Pancreas (tissue), 10 donors: Measurements from ENCODE around the gene FNDC3B. TPM values are rescaled to one million over a fixed set of nuclear protein-coding genes. Genes with fewer than 3 reads are reported as not detected.

Source experiments
- ATAC-seq, 4 donors: fragments of 200-7000 bp; cut with Tn5 transposase; one replicate each; pipeline versions ENCODE4 v1.8.0 to v1.9.1; 2020; ENCODE audit warnings: mild to moderate bottlenecking in 4 of 4, moderate library complexity in 4 of 4
- DNase-seq, 6 donors: peaks; one replicate each; pipeline ENCODE4 v3.0.0-alpha.2; 2020
- FAIRE-seq: peaks from 2 replicates; lab custom pipeline; 2012; peaks lifted over from hg19 to GRCh38; lab: Jason Lieb, UNC
- H3K27ac ChIP-seq, 4 donors: fragments of 200-600 bp; sonication (generic); 1 replicate in 3 of 4; 2 replicates in 1 of 4; pipeline versions ENCODE4 v1.5.0 to v1.8.0; 2020
- H3K27me3 ChIP-seq, 4 donors: fragments of 200-600 bp; one replicate each; pipeline ENCODE4 v1.8.0; 2021
- H3K36me3 ChIP-seq, 3 donors: fragments of 200-600 bp; sonication (generic) in 1 of 3; one replicate each; pipeline versions ENCODE4 v1.5.0 to v1.8.0; 2020 to 2021
- H3K4me1 ChIP-seq, 3 donors: fragments of 200-600 bp; one replicate each; pipeline ENCODE4 v1.8.0; 2021
- H3K4me3 ChIP-seq, 4 donors: fragments of 200-600 bp; sonication (generic) in 2 of 4; one replicate each; pipeline versions ENCODE4 v1.5.0 to v1.8.0; 2020 to 2021
- H3K9me3 ChIP-seq, 4 donors: fragments of 200-600 bp; one replicate each; pipeline ENCODE4 v1.8.0; 2021
- WGBS, 2 donors: extraction: QIAGEN DNeasy Blood & Tissue Kit; methylation state at CpG; one replicate each; pipeline ENCODE4 v1.1.7; 2013; 5-methylcytosine and 5-hydroxymethylcytosine counted together
- intact Hi-C, 3 donors: fragments of 100-400 bp; cut with DNase I; formaldehyde crosslinking; loops; one replicate each; pipeline versions ENCODE4 v1.11.1 to v1.14.2; 2022
- polyA plus RNA-seq, 2 donors: library from polyadenylated mRNA; stranded (reverse); fragments of 200-250 nt; gene quantifications; one replicate each; pipeline ENCODE4 v1.2.3, GENCODE V29; 2013
- total RNA-seq, 6 donors: library from RNA; stranded (reverse); fragmentation: NEBNext Ultra II Directional in 4 of 6; extraction: Animal tissue kit (Norgen Biotek cat#: 25700) in 4 of 6; gene quantifications; one replicate each; pipeline versions ENCODE4 v1.2.1 to v1.2.4, GENCODE V29; 2021 to 2023
- TF ChIP-seq, protein P1 (sequence below), 4 donors: fragments of 200-600 bp; sonication (generic) in 3 of 4; IDR thresholded peaks; one replicate each; pipeline versions ENCODE4 v1.5.0 to v1.8.0; 2021; ENCODE audit warnings: antibody characterized with exemption in 4 of 4
- donor health status: healthy with polysubstance abuse.
- donor health status: DM: no; HTN: no; CAD: no; lungs with moderate emphysema.
- donor health status: DM: no; HTN: no; CAD: no.
- donor health status: control.
- donor health status: control.
- donor health status: Bipolar disorder and iron deficiency.
- donor health status: DM: yes; HTN: yes; CAD: no.
- donor health status: DM: no; HTN: no; CAD: no.
- donor health status: DM: no; HTN: no; CAD: no.
- donor health status: DM: yes; HTN: yes; CAD: no.

FNDC3B gene
- total and polyA plus RNA-seq, 8 donors, result 9.3 to 126 (median 73.2) TPM

DNA sequence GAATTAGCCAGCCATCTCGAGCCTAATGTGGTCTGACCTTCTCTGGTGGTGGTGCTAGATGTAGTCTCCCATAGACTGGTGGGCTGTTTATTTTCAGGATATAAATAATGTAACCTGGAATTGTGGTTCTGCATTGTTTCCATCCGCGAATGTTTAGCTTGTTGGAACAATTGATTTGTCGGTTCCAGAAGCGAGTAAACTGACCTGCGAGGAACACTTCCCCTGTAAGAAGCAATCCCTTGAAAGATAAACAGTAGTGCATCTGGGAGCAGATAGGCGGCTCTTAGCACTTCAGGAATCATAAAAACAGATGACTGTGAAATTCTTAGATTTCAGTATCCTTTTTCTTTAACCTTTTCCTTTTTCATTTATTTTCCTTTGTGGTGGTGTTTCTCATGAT, 251.1 kb downstream of the FNDC3B start:
- ATAC-seq (no peak), DNase-seq (no peak), FAIRE-seq (no peak)
- peaks cover 4 to 15% (median 6%) of the 10 kb centered on the region in 3 donors for H3K4me1 ChIP-seq
- H3K36me3 ChIP-seq, result peaks cover 0 to 23% (median 0%) of the 10 kb centered on the region in 3 donors
- no peaks in the 10 kb centered on the region for H3K27me3 ChIP-seq
- H3K27ac ChIP-seq, result no peak overlapping the region
- TF ChIP-seq, protein P1, sequence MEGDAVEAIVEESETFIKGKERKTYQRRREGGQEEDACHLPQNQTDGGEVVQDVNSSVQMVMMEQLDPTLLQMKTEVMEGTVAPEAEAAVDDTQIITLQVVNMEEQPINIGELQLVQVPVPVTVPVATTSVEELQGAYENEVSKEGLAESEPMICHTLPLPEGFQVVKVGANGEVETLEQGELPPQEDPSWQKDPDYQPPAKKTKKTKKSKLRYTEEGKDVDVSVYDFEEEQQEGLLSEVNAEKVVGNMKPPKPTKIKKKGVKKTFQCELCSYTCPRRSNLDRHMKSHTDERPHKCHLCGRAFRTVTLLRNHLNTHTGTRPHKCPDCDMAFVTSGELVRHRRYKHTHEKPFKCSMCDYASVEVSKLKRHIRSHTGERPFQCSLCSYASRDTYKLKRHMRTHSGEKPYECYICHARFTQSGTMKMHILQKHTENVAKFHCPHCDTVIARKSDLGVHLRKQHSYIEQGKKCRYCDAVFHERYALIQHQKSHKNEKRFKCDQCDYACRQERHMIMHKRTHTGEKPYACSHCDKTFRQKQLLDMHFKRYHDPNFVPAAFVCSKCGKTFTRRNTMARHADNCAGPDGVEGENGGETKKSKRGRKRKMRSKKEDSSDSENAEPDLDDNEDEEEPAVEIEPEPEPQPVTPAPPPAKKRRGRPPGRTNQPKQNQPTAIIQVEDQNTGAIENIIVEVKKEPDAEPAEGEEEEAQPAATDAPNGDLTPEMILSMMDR (IDR thresholded peaks at IDR 0.05), result no peak
- 68 to 72% methylated on average over 7 of the region's 7 CpGs for WGBS, 2 donors
- no peak overlapping the region for H3K4me3 ChIP-seq
- intact Hi-C loops, result no loop called here
- no peaks in the 10 kb centered on the region for H3K9me3 ChIP-seq

DNA sequence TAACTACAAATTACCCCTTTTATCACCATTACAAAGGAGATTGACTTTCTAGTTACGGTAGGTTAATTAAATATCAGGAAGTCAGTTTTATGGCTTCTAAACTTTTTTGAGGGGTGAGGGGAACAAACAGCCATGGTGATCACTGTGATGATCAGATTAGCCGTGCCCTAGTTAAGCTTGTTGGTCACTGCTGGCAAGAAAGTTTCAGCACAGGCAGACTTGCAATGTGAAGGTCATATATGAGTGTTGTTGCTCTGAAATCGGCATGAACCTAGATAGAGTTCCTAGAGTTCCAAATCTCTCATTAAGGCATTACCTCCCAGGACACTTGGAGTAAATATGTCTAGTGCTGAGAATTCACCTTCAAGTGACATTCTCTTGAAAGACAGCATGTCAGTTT, 252.3 kb downstream of the FNDC3B start:
- Histone ChIP-seq H3K27ac (no peak overlapping the region), H3K9me3 (no peaks in the 10 kb centered on the region), H3K36me3 (peaks cover 0 to 26% (median 0%) of the 10 kb centered on the region in 3 donors), H3K4me1 (peaks cover 0 to 15% (median 3%) of the 10 kb centered on the region in 3 donors), H3K4me3 (no peak overlapping the region), H3K27me3 (no peaks in the 10 kb centered on the region)
- intact Hi-C loops, result no loop called here
- ATAC-seq (peak in 3 of 4 donors; percentile 10 to 64 (median 41)), FAIRE-seq (no peak), DNase-seq (no peak)
- TF ChIP-seq, protein P1 (IDR thresholded peaks at IDR 0.05), result no peak
- WGBS, 2 donors, result 42 to 46% methylated on average over 3 of the region's 3 CpGs

DNA sequence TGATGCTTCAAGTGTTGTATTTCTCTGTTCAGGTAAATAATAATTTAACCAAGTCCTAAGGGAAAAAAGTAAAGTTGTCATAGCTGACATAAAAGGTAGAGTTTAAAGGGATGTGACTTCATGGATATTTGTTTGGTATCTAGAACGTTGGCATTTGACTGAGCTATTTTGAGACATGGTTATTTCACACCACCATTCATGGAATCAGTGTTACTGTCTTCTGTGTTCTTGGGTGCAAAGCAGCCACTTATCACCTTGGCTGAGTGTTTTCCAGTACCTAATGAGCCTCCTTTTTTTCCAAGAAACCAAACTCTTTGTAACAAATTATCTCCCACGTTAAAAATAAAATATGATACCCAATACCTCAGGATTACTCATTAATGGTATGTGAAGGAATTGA, 253.0 kb downstream of the FNDC3B start:
- Histone ChIP-seq H3K4me3 (no peak overlapping the region), H3K27ac (no peak overlapping the region), H3K4me1 (peaks cover 0 to 15% (median 2%) of the 10 kb centered on the region in 3 donors), H3K27me3 (no peaks in the 10 kb centered on the region), H3K36me3 (peaks cover 0 to 33% (median 0%) of the 10 kb centered on the region in 3 donors), H3K9me3 (no peaks in the 10 kb centered on the region)
- ATAC-seq (no peak), FAIRE-seq (no peak), DNase-seq (no peak)
- 36 to 44% methylated on average over 2 of the region's 2 CpGs for WGBS, 2 donors
- intact Hi-C loops, result no loop called here
- TF ChIP-seq, protein P1 (IDR thresholded peaks at IDR 0.05), result no peak

DNA sequence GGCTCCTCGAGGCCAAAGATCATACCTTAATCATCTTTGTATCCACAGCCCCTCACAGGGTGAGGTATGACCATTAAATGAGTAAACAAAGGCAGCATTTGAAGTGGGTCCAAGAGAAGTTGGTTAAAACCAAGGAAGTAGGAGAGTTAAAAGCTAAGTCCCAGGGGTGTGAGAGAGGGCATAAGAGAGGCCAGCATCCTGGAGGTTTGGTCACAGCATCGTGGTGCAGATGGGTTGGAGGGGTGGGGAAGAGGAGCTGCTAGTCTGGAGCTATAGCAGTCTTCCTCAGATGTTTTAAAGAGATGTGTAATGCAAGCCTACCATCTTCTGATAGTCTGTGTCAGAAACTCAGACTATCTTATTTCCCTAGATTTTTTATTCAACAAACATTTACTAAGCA, 253.7 kb downstream of the FNDC3B start:
- no peak overlapping the region for H3K27ac ChIP-seq
- H3K9me3 ChIP-seq, result no peaks in the 10 kb centered on the region
- WGBS, 2 donors, result 88 to 90% methylated on average over 2 of the region's 2 CpGs
- intact Hi-C loops, result no loop called here
- no peaks in the 10 kb centered on the region for H3K27me3 ChIP-seq
- peaks cover 0 to 31% (median 0%) of the 10 kb centered on the region in 3 donors for H3K36me3 ChIP-seq
- H3K4me1 ChIP-seq, result peaks cover 0 to 15% (median 0%) of the 10 kb centered on the region in 3 donors
- ATAC-seq (no peak), FAIRE-seq (no peak), DNase-seq (no peak)
- H3K4me3 ChIP-seq, result no peak overlapping the region
- TF ChIP-seq, protein P1 (IDR thresholded peaks at IDR 0.05), result no peak

DNA sequence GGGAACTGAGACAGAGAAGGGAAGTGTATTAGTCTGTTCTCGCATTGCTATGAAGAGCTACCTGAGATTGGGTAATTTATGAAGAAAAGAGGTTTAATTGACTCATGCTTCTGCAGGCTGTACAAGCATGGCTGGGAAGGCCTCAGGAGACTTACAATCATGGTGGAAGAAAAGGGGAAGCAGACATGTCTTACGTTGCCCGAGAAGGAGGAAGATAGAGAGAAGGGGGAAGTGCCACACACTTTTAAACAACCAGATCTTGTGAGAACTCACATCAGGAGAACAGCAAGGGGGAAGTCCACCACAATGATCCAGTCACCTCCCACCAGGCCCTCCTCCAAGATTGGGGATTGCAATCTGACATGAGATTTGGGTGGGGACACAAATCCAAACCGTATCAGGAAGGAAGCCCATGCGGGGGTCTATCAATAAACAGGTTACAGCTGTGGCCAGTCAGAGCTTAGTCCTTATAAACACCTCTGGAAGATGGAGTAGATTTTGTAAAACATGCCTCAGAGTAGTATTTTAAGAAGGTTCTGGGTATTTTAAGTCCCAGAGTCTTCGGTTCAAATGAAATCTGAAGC, 254.9 kb downstream of the FNDC3B start:
- WGBS, 2 donors, result 89 to 93% methylated on average over 6 of the region's 6 CpGs
- FAIRE-seq (no peak), ATAC-seq (no peak), DNase-seq (no peak)
- no peaks in the 10 kb centered on the region for H3K9me3 ChIP-seq
- H3K36me3 ChIP-seq, result peaks cover 0 to 33% (median 0%) of the 10 kb centered on the region in 3 donors
- no peaks in the 10 kb centered on the region for H3K27me3 ChIP-seq
- TF ChIP-seq, protein P1 (IDR thresholded peaks at IDR 0.05), result no peak
- H3K27ac ChIP-seq, result no peak overlapping the region
- intact Hi-C loops, result no loop called here
- no peak overlapping the region for H3K4me3 ChIP-seq
- peaks cover 0 to 15% (median 0%) of the 10 kb centered on the region in 3 donors for H3K4me1 ChIP-seq
